ENCODE data around the gene EPN2.

EPN2 gene

GRCh38 chr17:19381741-19382444 is 144.7 kb downstream of the EPN2 start:
- DNase-seq (ENCODE audit: low read depth), result no peak

- DNase-seq (ENCODE audit: low read depth), result no peak
Measured at GRCh38 chr17:19382531-19383444, 145.6 kb downstream of the EPN2 start.

- no peak for DNase-seq (ENCODE audit: low read depth)
Measured at GRCh38 chr17:19383681-19384470, 146.7 kb downstream of the EPN2 start.

- DNase-seq (ENCODE audit: low read depth), result no peak
Measured at GRCh38 chr17:19384723-19385391, 147.7 kb downstream of the EPN2 start.

GRCh38 chr17:19385521-19385983 is 148.4 kb downstream of the EPN2 start:
- no peak for DNase-seq (ENCODE audit: low read depth)

All from stimulated activated CD4-positive, alpha-beta T cell treated with anti-CD3 and anti-CD28 coated beads, Interleukin-2, amount 100 ng/mL, for 4 hours (primary cell).